ENCODE data around the gene MAPT.

MAPT gene

GRCh38 chr17:45983614-45984310 is 89.4 kb downstream of the MAPT start:
- in situ Hi-C loops (cut with HindIII; ENCODE audit: low sequenced_read_pairs), result no loop called here

DNA sequence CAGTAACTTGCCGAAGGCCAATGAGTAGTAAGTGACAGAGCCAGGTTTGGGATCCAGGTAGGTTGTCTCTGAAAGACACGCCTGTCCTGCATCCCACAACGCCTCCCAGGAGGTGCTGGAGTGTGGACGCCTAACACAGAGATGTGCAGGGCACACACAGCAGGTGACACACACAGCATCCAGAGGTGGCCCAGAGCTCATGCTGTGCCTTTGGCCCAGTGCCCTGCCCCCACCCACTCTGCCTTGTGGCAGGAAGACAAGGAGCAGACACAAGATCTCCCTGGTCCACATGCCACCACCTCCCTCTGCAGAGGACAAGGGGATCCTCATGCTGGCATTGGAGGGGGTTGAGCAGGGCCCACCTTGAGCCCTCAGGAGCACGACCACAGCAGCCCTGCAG is 90.0 kb downstream of the MAPT start:
- in situ Hi-C loops (cut with HindIII; ENCODE audit: low sequenced_read_pairs), result no loop called here

DNA sequence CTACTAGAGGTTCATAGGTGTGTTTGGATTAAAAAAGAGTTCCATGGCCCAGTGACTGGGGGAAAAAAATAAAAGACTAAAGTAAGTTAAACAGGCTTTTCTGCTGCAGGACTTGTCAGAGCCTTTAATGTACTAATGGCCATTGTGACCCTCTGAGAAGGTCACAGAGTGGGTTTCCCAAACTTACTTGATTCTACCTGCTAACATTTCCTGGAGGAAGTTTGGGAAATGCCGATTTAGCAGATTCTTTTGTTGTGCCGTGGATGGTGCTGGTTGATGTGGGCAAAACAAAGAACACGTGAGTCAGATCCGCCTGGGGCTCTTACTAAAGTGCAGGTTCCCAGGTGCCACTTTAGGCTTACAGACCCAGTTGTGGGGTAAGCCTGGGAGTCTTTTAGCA is 91.1 kb downstream of the MAPT start:
- in situ Hi-C loops (cut with HindIII; ENCODE audit: low sequenced_read_pairs), result no loop called here

DNA sequence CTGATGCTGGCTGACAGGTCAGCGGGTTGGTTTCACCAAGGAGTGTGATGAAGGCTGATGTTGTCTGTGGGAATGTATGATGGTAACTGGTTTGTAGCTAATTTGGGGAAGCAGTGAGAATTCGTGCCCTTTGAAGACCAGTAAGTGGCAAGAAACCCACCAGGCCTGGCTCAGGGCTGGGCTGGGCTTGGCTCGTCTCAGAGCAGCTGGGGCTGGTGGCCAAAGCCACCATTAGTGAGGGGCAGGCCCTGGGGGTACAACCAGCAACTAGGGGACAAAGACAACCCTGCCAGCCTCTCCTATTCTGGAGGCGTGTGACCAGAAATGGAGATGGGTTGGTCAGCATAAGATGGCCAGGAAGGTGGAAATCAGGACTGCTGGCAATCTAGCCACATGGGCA is 91.7 kb downstream of the MAPT start:
- in situ Hi-C loops (cut with HindIII; ENCODE audit: low sequenced_read_pairs), result no loop called here

- in situ Hi-C loops (cut with HindIII; ENCODE audit: low sequenced_read_pairs), result no loop called here
These were observed 93.4 kb downstream of the MAPT start for GRCh38 chr17:45987706-45988105.

DNA sequence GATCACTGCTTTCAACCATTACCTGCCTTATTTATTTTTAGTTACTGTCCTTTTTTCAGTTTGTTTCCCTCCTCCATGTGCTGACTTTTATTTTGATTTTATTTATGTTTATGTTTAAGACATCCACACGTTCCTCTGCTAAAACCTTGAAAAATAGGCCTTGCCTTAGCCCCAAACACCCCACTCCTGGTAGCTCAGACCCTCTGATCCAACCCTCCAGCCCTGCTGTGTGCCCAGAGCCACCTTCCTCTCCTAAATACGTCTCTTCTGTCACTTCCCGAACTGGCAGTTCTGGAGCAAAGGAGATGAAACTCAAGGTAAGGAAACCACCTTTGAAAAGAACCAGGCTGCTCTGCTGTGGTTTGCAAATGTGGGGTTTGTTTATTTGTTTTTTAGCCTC is 95.4 kb downstream of the MAPT start:
- in situ Hi-C loops (cut with HindIII; ENCODE audit: low sequenced_read_pairs), result no loop called here

DNA sequence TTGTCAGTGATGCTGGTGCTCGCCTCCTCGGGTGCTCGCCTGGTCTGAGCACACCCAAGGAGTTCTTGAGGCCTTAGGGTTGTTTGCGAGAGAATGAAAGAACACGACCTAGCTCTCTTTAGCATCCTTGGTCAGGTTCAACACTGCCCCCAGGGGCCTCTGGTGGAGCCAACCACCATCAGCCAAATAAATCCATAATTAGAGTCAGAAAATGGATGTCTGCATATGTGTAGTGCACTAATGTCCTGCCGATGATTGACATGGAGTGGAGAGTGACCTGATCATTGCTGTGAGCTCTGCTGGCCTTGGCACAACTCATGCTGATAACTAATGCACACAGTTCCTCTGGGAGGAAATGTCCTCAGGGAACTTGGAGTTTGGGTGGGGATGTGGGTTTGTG is 96.5 kb downstream of the MAPT start:
- in situ Hi-C loops (cut with HindIII; ENCODE audit: low sequenced_read_pairs), result no loop called here

DNA sequence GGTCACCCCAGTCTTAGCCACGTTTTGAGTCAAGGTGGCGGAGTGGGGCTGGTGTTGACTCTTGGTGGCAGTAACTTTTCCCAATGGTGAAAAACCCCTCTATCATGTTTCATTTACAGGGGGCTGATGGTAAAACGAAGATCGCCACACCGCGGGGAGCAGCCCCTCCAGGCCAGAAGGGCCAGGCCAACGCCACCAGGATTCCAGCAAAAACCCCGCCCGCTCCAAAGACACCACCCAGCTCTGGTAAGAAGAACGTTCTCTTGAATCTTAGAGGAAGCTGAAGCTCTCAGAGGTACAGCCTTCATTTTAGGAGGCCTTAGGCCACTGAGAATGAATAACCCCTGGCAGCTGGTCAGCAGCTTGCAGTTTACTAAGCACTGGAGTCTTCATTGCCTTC is 97.0 kb downstream of the MAPT start:
- in situ Hi-C loops (cut with HindIII; ENCODE audit: low sequenced_read_pairs), result no loop called here

GRCh38 chr17:45992175-45992574 is 97.8 kb downstream of the MAPT start:
- in situ Hi-C loops (cut with HindIII; ENCODE audit: low sequenced_read_pairs), result no loop called here

DNA sequence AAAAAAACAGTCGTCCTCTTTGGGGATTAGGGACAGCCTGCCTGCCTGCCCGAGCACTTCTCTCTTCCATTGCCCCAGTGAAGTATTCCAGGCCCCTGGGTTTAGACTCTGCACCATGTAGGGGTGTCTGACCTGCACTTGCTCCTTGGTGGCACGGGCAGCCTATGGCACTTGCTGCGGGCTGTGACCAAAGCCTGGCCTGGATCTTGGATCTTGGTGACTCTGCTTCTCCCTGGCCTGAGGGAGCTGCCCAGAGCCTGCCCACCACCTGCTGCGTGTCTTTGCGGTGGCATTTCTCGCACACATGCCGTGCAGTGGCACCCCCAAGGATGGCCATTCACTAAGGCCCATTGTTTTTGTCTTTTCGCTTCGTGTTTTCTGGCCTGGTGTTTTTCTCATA is 98.5 kb downstream of the MAPT start:
- in situ Hi-C loops (cut with HindIII; ENCODE audit: low sequenced_read_pairs), result no loop called here

DNA sequence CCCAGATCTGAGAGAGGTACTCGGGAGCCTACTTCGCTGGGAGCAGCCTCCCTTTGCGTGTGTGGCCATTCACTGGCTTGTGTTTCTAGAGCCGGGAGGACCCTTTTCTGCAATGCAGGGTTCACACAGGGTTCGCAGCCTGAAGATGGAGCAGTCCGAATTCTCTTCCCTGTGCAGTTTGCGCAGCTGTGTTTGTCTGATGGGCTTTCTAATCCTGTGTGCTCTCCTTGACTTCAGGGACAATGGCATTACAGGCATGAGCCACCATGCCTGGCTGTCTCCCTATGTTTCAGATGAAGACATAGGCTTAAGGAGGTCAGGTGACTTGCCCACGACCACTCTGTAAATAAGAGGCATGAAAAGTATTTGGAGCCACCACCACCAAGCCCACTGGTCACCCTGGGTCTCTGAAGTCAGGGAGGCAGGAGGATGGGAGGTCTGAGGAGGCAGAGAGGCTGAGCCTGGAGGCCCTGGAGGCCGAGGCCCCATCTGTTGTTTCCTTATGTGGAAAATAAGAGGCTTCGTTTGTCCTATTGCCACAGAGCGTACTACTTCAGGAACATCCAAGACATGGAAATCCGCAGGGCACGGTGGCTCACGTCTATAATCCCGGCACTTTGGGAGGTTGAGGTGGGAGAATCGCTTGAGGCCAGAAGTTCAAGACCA is 99.7 kb downstream of the MAPT start:
- in situ Hi-C loops (cut with HindIII; ENCODE audit: low sequenced_read_pairs), result no loop called here

DNA sequence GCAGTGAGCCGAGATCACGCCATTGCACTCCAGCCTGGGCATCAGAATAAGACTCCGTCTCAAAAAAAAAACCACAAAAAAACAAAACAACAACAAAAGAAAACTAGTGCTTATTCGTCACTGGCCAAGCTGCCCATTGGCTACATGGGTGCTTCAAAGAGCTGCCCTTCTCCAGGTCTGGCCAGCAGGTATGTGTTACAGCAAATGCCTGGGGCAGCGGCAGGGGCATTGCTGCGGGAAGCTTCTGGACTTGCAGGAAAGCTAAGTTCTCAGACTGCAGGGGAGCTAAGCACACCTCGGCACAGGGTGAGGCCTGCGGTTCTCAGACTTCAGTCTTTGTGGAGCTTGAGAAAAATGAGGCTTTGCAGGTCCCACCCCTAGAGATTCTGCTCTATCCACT is 100.6 kb downstream of the MAPT start:
- in situ Hi-C loops (cut with HindIII; ENCODE audit: low sequenced_read_pairs), result no loop called here

DNA sequence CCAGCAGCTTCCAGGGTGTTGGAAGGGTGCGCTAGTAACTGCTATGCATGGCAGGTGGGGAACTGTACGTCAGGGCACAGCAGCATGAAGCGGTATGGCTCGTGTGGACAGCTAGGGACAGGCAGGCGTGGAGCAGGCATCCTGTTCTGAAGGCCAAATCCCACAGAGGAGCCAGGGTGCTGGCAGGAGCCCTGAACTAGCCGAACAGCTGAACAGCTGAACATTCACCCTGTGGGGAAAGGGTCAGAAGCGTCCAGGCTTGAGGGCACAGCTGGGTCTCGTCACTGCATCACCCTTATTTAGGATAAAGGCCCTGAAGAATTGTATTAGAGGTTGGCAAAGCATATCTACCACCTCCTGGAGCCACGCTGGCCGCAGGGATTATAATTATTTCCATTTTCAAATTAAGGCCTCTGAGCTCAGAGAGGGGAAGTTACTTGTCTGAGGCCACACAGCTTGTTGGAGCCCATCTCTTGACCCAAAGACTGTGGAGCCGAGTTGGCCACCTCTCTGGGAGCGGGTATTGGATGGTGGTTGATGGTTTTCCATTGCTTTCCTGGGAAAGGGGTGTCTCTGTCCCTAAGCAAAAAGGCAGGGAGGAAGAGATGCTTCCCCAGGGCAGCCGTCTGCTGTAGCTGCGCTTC is 101.4 kb downstream of the MAPT start:
- in situ Hi-C loops (cut with HindIII; ENCODE audit: low sequenced_read_pairs), result no loop called here

- in situ Hi-C loops (cut with HindIII; ENCODE audit: low sequenced_read_pairs), result no loop called here
These were observed 102.1 kb downstream of the MAPT start for GRCh38 chr17:45996282-45996937.

GRCh38 chr17:45997166-45997565 is 102.8 kb downstream of the MAPT start:
- in situ Hi-C loops (cut with HindIII; ENCODE audit: low sequenced_read_pairs), result no loop called here

DNA sequence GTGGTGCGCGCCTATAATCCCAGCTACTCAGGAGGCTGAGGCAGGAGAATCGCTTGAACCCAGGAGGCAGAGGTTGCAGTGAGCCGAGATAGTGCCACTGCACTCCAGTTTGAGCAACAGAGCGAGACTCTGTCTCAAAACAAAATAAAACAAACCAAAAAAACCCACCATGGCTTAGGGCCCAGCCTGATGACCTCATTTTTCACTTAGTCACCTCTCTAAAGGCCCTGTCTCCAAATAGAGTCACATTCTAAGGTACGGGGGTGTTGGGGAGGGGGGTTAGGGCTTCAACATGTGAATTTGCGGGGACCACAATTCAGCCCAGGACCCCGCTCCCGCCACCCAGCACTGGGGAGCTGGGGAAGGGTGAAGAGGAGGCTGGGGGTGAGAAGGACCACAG is 103.3 kb downstream of the MAPT start:
- in situ Hi-C loops (cut with HindIII; ENCODE audit: low sequenced_read_pairs), result no loop called here

GRCh38 chr17:45998987-45999899 is 104.9 kb downstream of the MAPT start, which contains the start of gene STH:
TSS of gene STH (plus strand) at chr17:45999250. CDS start at chr17:45999280, 30 bp downstream.
- in situ Hi-C loops (cut with HindIII; ENCODE audit: low sequenced_read_pairs), result no loop called here

- in situ Hi-C loops (cut with HindIII; ENCODE audit: low sequenced_read_pairs), result no loop called here
These were observed 105.5 kb downstream of the MAPT start for GRCh38 chr17:45999900-46000290.

DNA sequence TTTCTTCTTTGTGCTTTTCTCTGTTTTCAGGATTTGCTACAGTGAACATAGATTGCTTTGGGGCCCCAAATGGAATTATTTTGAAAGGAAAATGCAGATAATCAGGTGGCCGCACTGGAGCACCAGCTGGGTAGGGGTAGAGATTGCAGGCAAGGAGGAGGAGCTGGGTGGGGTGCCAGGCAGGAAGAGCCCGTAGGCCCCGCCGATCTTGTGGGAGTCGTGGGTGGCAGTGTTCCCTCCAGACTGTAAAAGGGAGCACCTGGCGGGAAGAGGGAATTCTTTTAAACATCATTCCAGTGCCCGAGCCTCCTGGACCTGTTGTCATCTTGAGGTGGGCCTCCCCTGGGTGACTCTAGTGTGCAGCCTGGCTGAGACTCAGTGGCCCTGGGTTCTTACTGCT is 105.9 kb downstream of the MAPT start:
- in situ Hi-C loops (cut with HindIII; ENCODE audit: low sequenced_read_pairs), result no loop called here

- in situ Hi-C loops (cut with HindIII; ENCODE audit: low sequenced_read_pairs), result no loop called here
These were observed 106.4 kb downstream of the MAPT start for GRCh38 chr17:46000757-46001156.
